Thyroid gland (tissue), 4 donors: ENCODE measurements around the gene NKX2-4. TPM values are rescaled to one million over a fixed set of nuclear protein-coding genes. Genes with fewer than 3 reads are reported as not detected.

Source experiments
- DNase-seq, 2 donors: peaks; one replicate each; pipeline ENCODE4 v3.0.0-alpha.2; 2019
- H3K27ac ChIP-seq, 3 donors: fragments of 200-600 bp; sonication (generic); 1 replicate in 2 of 3; 2 replicates in 1 of 3; pipeline ENCODE4 v1.5.1; 2016 to 2019; ENCODE audit warnings: mild to moderate bottlenecking in 1 of 3, moderate library complexity in 1 of 3
- H3K27me3 ChIP-seq: fragments of 200-600 bp; sonication (generic); one replicate; pipeline ENCODE4 v1.5.1; 2019
- H3K36me3 ChIP-seq, 2 donors: fragments of 200-600 bp; sonication (generic); one replicate each; pipeline ENCODE4 v1.5.1; 2016 to 2019
- H3K4me1 ChIP-seq, 2 donors: fragments of 200-600 bp; sonication (generic); one replicate each; pipeline ENCODE4 v1.5.1; 2017 to 2019
- H3K4me3 ChIP-seq, 3 donors: fragments of 200-600 bp; sonication (generic); replicated peaks in 1 of 3; 1 replicate in 2 of 3; 2 replicates in 1 of 3; pipeline ENCODE4 v1.5.1; 2016; ENCODE audit warnings: mild to moderate bottlenecking in 1 of 3
- H3K9me3 ChIP-seq: fragments of 200-600 bp; sonication (generic); one replicate; pipeline ENCODE4 v1.5.1; 2017
- CTCF ChIP-seq, 6 experiments: fragments of 200-600 bp in 3 of 6; fragments of 450-650 bp in 3 of 6; sonication (generic) in 3 of 6; IDR thresholded peaks; one replicate each; pipeline ENCODE4 v1.5.1; 2016 to 2019; ENCODE audit warnings: antibody characterized with exemption in 6 of 6, mild to moderate bottlenecking in 2 of 6, inconsistent platforms in 1 of 6, moderate library complexity in 1 of 6
- POLR2A ChIP-seq, 2 donors: fragments of 450-650 bp; IDR thresholded peaks; one replicate each; pipeline ENCODE4 v1.6.1; 2017; ENCODE audit warnings: antibody characterized with exemption in 2 of 2, mild to moderate bottlenecking in 2 of 2, moderate library complexity in 1 of 2
- WGBS, 2 donors: methylation state at CpG; one replicate each; pipeline ENCODE4 v1.1.5; 2017; 5-methylcytosine and 5-hydroxymethylcytosine counted together
- intact Hi-C: fragments of 100-400 bp; cut with DNase I; formaldehyde crosslinking; loops from one replicate; pipeline ENCODE4 v1.15.1; 2023
- total RNA-seq, 4 donors: library from RNA; depleted of rRNA; stranded (reverse); fragments of >200 nt; gene quantifications; one replicate each; pipeline ENCODE4 v1.2.3, GENCODE V29; 2016

NKX2-4 gene
- total RNA-seq, 4 donors from 2014 or later: 0.11 TPM; not detected in 3

DNA sequence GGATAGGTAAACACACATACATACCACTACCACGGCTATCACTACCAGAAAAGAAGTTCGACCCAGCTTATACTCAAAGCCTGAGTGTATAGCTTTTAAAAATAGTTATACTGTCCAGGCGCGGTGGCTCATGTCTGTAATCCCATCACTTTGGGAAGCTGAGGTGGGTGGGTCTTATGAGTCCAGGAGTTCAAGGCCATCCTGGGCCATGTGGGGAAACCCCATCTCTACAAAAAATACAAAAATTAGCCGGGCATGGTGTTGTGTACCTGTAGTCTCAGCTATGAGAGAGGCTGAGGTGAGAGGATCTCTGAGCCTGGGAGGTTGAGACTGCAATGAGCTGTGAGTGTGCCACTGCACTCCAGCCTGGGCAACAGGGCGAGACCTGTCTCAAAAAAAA, 32.9 kb downstream of the NKX2-4 start:
- Histone ChIP-seq H3K36me3 (peaks cover 8 to 25% of the 10 kb centered on the region in 2 donors), H3K27ac (no peak overlapping the region), H3K27me3 (no peaks in the 10 kb centered on the region), H3K4me1 (peaks cover 3 to 11% of the 10 kb centered on the region in 2 donors), H3K4me3 (no peak overlapping the region), H3K9me3 (no peaks in the 10 kb centered on the region)
- TF ChIP-seq POLR2A (IDR thresholded peaks at IDR 0.05) (no peak), CTCF (IDR thresholded peaks at IDR 0.05) (no peak)
- DNase-seq: no peak
- intact Hi-C loops: no loop called here
- 92 to 98% methylated on average over 6 of the region's 6 CpGs for WGBS, 2 donors

GRCh38 chr20:21361266-21361665, 36.1 kb downstream of the NKX2-4 start:
- peaks cover 12 to 15% of the 10 kb centered on the region in 2 donors for H3K36me3 ChIP-seq
- intact Hi-C loops: no loop called here
- WGBS, 2 donors: 68 to 80% methylated on average over 2 of the region's 2 CpGs
- no peak for DNase-seq
- no peaks in the 10 kb centered on the region for H3K27me3 ChIP-seq
- no peaks in the 10 kb centered on the region for H3K9me3 ChIP-seq
- H3K4me3 ChIP-seq: no peak overlapping the region
- H3K27ac ChIP-seq: no peak overlapping the region
- H3K4me1 ChIP-seq: peaks cover 3 to 11% of the 10 kb centered on the region in 2 donors
- TF ChIP-seq CTCF (IDR thresholded peaks at IDR 0.05) (no peak), POLR2A (IDR thresholded peaks at IDR 0.05) (no peak)

- H3K4me1 ChIP-seq: peaks cover 3 to 11% of the 10 kb centered on the region in 2 donors
- no peaks in the 10 kb centered on the region for H3K27me3 ChIP-seq
- intact Hi-C loops: no loop called here
- H3K4me3 ChIP-seq: no peak overlapping the region
- no peak for TF ChIP-seq CTCF (IDR thresholded peaks at IDR 0.05)
- TF ChIP-seq POLR2A (IDR thresholded peaks at IDR 0.05): no peak
- peaks cover 15 to 16% of the 10 kb centered on the region in 2 donors for H3K36me3 ChIP-seq
- no peak overlapping the region for H3K27ac ChIP-seq
- 86 to 90% methylated on average over 1 of the region's 1 CpG for WGBS, 2 donors
- DNase-seq: no peak
- no peaks in the 10 kb centered on the region for H3K9me3 ChIP-seq
These were observed 36.6 kb downstream of the NKX2-4 start for GRCh38 chr20:21360705-21361104.

DNA sequence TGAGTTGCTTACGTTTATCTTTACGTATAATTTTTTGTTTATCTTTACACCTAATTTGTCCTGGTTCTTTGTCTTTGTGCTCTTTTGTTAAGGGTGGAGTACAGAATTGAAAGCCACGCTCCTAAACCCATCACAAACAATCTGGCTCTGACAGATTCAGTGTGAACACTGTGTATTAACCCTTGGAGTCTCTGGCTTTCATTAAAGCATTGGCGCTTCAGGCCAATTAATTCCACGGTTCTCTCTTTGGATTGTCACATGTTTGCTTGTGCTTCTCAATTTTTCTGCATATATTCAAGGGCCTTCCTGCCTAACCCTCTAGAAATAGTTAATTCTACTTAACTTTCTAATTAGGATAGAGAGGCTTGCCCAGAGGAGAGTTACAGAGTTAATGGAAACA, 38.6 kb downstream of the NKX2-4 start:
- WGBS, 2 donors: 87 to 92% methylated on average over 5 of the region's 5 CpGs
- no peaks in the 10 kb centered on the region for H3K9me3 ChIP-seq

GRCh38 chr20:21357844-21358243, 39.5 kb downstream of the NKX2-4 start:
- intact Hi-C loops: no loop called here
- no peaks in the 10 kb centered on the region for H3K9me3 ChIP-seq
- H3K27me3 ChIP-seq: no peaks in the 10 kb centered on the region
- H3K4me3 ChIP-seq: no peak overlapping the region
- DNase-seq: no peak
- H3K36me3 ChIP-seq: peaks cover 11 to 22% of the 10 kb centered on the region in 2 donors
- peaks cover 3 to 11% of the 10 kb centered on the region in 2 donors for H3K4me1 ChIP-seq
- no peak for TF ChIP-seq CTCF (IDR thresholded peaks at IDR 0.05)
- WGBS, 2 donors: 72 to 93% methylated on average over 1 of the region's 1 CpG
- no peak overlapping the region for H3K27ac ChIP-seq

More for the DNA sequence above, 38.6 kb downstream of the NKX2-4 start:
- Histone ChIP-seq H3K36me3 (peaks cover 15 to 22% of the 10 kb centered on the region in 2 donors), H3K4me3 (no peak overlapping the region), H3K27ac (no peak overlapping the region), H3K27me3 (no peaks in the 10 kb centered on the region), H3K4me1 (peaks cover 3 to 11% of the 10 kb centered on the region in 2 donors)
- no peak for TF ChIP-seq POLR2A (IDR thresholded peaks at IDR 0.05)
- TF ChIP-seq CTCF (IDR thresholded peaks at IDR 0.05): no peak
- intact Hi-C loops: no loop called here
- no peak for DNase-seq
